Raji (cell line): ENCODE results near the gene ATXN1.

ENCODE experiments used
- POLR2A ChIP-seq: IDR thresholded peaks from 2 replicates; pipeline ENCODE4 v1.6.1; 2011; ENCODE audit warnings: low read depth, low read length, control low read depth; ENCODE audit not compliant: insufficient read depth

The ATXN1 gene

GRCh38 chr6:16539086-16539931 lies 222.0 kb downstream of the ATXN1 start:
- TF ChIP-seq POLR2A = no peak

DNA sequence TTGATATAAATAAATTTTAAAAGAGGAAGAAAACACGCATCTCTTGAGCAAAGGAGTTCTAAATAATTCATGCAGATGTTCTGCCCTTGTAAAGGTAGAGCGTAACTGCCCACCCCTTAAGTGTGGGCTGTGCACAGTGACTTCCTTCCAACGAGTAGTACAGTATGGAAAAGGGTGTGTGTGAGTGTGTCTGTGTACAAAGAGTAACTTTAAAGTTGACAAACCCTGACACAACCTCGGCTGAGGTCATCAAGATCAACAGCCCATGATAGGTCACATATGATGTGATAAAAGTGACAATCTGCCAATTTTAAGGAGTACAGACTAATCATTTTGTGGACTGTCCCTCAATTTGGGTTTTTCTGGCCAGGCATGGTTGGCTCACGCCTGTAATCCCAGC lies 225.7 kb downstream of the ATXN1 start:
- no peak for TF ChIP-seq POLR2A

- TF ChIP-seq POLR2A = no peak
These were observed 227.5 kb downstream of the ATXN1 start for GRCh38 chr6:16533721-16534136.

GRCh38 chr6:16533210-16533609 lies 228.1 kb downstream of the ATXN1 start:
- TF ChIP-seq POLR2A = no peak

DNA sequence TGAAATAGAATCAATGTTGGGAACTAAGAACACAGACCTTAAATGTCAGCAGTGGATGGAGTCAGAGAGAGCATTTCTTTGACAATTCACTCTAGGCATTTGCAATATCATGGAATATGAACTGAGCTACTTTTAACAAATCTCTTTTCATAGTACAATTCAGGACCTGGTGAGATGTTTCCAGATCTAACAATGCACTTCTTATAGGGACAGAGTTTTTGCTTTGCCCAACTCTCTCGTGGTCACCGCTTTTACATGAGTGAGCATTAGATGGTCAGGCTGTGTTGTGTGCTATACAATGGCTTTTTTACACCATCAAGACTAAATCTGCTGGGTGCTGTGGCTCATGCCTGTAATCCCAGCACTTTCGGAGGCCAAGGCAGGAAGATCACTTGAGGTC lies 233.6 kb downstream of the ATXN1 start:
- no peak for TF ChIP-seq POLR2A

GRCh38 chr6:16524380-16524707 lies 236.9 kb downstream of the ATXN1 start:
- no peak for TF ChIP-seq POLR2A

DNA sequence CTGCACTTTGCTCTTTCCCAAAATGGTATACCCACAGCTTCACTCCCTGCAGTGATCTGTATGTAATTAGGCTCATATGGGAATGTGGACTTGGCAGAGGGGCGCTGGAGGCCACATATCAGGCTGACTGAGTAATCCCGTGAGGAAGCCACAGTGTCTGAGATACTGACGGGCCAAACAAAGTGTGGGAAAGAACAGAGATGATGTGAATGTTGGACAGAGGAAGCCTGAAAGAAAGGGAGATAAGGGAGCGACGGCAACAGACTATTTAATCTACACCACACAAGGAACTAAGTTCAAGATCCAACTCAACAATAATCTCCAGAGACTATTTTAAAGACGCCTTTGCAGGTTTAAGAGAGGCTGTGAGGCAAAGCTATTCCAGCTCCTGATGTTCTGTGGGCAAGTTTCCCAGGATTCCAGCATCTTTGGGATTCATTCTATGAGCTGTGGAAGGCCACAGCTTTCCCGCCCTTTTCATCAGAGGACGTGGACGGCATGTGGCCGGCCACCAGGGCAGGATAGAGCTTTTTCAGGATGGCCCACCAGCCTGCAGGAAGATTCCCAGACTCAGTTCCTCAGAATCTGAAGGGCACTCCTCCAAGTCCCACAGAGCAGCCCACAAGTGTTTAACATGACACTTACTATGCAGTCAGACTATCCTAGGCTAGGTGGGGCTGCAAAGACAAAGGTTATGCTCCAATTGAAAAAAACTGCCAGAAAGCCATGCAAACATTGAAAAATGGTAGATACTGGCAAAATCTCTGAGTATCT lies 237.5 kb downstream of the ATXN1 start:
- no peak for TF ChIP-seq POLR2A

DNA sequence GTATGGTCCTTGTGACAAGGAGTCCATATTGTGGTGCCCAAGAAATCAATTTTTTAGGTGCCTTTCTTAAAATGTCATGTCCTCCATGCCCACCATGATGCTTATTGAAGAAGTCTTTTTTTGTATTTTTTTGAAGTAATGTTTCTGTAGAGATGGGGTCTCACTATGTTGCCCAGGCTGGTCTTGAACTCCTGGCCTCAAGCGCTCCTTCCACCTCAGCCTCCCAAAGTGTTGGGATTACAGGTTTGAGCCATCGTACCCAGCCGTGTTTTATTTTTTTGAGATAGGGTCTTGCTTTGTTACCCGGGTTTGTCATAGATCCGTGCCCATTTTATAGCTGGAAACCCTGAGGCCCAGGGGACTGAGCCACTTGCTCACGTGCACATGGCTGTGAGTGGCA lies 238.3 kb downstream of the ATXN1 start:
- TF ChIP-seq POLR2A = no peak

GRCh38 chr6:16521528-16521927 lies 239.7 kb downstream of the ATXN1 start:
- TF ChIP-seq POLR2A = no peak

DNA sequence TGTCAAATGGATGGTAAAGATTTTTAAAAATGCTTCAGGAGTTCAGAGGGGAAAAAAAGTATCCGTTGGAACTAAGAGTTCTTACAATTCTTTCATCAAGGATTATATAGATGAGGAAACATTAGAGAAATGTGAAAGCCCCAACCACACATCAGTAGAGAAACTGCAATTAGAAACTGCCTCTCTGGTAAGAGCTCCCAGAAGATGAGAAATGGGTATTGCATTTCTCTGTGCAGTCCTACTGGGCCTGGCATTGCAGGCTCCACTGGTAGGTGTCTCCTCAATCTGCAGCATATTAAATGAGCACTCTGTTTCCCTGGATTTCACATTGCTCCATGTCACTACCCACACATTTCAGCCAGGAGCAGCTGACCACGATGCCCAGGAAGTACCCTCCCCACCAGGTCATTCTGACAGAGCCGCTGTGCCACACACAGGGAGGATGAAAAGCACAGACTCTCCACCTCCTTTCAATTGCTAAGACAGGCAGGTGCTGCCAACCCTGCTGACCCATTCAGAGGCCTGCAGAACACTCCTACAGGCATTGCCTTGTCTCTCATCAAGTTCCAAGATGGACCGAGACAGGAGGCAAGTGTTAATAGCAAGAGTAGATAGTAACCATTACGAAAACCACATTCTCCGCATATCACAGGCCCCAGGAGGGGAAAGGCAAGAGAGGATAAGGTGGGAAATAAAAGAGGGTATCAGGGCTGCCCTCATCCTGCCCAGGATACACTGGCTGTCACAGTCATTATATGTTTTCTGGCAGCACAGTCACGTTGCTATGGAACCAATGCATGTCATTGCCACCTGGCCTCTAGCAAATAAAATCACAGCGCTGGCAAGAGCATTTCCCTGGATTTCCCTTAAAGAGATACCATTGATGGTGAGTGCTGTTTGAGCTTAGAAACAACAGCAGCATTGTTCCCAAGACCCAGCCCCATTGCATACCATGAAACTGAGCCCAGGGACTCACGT lies 241.7 kb downstream of the ATXN1 start:
- TF ChIP-seq POLR2A = no peak

DNA sequence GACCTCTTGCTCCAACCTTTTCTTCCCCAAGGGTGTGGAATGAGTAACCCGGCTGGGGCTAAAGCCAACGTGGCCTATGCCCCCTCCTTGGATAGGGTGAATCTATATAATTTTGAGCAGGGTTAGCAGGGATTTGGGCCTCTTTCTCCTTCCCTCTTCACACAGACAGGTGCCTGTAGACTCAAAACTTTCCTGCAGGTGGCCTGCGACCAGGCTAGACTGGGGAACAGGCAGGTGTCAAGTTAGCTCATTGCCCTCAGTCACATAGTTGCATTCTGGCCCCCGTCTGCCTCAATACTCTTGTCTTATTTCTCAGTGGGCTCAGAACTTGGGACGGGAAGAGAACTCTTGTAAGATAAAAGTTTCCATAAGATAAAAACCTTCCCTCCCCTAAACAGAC lies 243.0 kb downstream of the ATXN1 start:
- TF ChIP-seq POLR2A = no peak

- no peak for TF ChIP-seq POLR2A
These were observed 247.0 kb downstream of the ATXN1 start for GRCh38 chr6:16514249-16514648.

GRCh38 chr6:16512544-16513290 lies 248.5 kb downstream of the ATXN1 start:
- no peak for TF ChIP-seq POLR2A

GRCh38 chr6:16511723-16512489 lies 249.4 kb downstream of the ATXN1 start:
- no peak for TF ChIP-seq POLR2A

DNA sequence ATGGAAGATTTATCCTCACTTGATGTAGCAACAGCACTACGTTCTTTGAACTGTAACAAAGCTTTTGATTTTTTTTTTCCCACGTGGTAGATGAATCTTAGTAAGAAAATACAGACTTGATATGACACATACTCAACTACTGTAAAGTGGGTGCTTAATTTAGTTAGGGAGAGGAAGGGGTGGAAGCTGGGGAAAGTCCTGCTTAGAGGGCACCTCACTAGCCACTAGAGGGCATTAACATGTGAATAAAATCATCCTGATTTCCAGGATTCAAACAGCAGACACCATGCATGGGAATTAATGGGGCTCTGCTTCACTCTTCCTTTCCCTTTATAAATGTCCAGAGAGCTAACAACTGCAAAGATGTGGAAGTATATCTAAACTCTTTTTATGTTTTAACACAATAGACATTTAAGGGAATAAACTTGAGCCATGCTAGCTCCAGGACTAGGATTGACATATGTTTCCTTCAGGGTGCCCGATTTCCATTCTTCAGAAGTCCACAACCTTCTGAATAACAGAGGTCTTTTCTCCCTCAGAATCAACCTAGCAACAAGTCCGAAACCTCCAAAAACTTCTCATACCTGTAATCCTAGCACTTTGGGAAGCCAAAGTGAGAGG lies 250.1 kb downstream of the ATXN1 start:
- no peak for TF ChIP-seq POLR2A
